ENCODE results near the gene DNAH14.

Gene DNAH14

GRCh38 chr1:225428068-225428880 lies 498.8 kb downstream of the DNAH14 start (continued):
- no peak for TF ChIP-seq IKZF3 (tag by site-specific recombination; IDR thresholded peaks at IDR 0.05)
- no peak for TF ChIP-seq ZNF280C (tag by site-specific recombination; IDR thresholded peaks at IDR 0.05)
- TF ChIP-seq ZFP41 (tag by site-specific recombination; IDR thresholded peaks at IDR 0.05; ENCODE audit: borderline replicate concordance) = no peak
- TF ChIP-seq, protein P1, sequence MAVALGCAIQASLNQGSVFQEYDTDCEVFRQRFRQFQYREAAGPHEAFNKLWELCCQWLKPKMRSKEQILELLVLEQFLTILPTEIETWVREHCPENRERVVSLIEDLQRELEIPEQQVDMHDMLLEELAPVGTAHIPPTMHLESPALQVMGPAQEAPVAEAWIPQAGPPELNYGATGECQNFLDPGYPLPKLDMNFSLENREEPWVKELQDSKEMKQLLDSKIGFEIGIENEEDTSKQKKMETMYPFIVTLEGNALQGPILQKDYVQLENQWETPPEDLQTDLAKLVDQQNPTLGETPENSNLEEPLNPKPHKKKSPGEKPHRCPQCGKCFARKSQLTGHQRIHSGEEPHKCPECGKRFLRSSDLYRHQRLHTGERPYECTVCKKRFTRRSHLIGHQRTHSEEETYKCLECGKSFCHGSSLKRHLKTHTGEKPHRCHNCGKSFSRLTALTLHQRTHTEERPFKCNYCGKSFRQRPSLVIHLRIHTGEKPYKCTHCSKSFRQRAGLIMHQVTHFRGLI (tag by site-specific recombination; IDR thresholded peaks at IDR 0.05) = 0 out of 2 replicates have a peak, but pooled peaks have one; percentile 29
- TF ChIP-seq, protein P2, sequence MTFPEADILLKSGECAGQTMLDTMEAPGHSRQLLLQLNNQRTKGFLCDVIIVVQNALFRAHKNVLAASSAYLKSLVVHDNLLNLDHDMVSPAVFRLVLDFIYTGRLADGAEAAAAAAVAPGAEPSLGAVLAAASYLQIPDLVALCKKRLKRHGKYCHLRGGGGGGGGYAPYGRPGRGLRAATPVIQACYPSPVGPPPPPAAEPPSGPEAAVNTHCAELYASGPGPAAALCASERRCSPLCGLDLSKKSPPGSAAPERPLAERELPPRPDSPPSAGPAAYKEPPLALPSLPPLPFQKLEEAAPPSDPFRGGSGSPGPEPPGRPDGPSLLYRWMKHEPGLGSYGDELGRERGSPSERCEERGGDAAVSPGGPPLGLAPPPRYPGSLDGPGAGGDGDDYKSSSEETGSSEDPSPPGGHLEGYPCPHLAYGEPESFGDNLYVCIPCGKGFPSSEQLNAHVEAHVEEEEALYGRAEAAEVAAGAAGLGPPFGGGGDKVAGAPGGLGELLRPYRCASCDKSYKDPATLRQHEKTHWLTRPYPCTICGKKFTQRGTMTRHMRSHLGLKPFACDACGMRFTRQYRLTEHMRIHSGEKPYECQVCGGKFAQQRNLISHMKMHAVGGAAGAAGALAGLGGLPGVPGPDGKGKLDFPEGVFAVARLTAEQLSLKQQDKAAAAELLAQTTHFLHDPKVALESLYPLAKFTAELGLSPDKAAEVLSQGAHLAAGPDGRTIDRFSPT (tag by site-specific recombination; IDR thresholded peaks at IDR 0.05) = peak; percentile 52; the same call in 1 of the 2 replicates
- peak; percentile 42; the same call in 1 of the 2 replicates for TF ChIP-seq SCRT2 (tag by site-specific recombination; IDR thresholded peaks at IDR 0.05)
- no peak; the same call in 1 of the 2 replicates for TF ChIP-seq BCL11B (tag by site-specific recombination; IDR thresholded peaks at IDR 0.05; ENCODE audit: low read depth)
- peak; percentile 97 for TF ChIP-seq ZBTB8A (tag by site-specific recombination; IDR thresholded peaks at IDR 0.05)
- TF ChIP-seq MYNN (tag by site-specific recombination; IDR thresholded peaks at IDR 0.05; ENCODE audit: borderline replicate concordance) = no peak
- TF ChIP-seq GFI1B (tag by site-specific recombination; IDR thresholded peaks at IDR 0.05) = peak; percentile 51; the same call in 1 of the 2 replicates
- TF ChIP-seq ZNF280D (tag by site-specific recombination; IDR thresholded peaks at IDR 0.05) = 0 out of 2 replicates have a peak, but pooled peaks have one; percentile 58
- 0 out of 2 replicates have a peak, but pooled peaks have one; percentile 7 for TF ChIP-seq ZNF391 (tag by site-specific recombination; IDR thresholded peaks at IDR 0.05; ENCODE audit: borderline replicate concordance, low read depth)
- peak; percentile 75; the same call in 1 of the 2 replicates for TF ChIP-seq ZNF610 (tag by site-specific recombination; IDR thresholded peaks at IDR 0.05; ENCODE audit: borderline replicate concordance)
- peak; percentile 34 for TF ChIP-seq PRDM6 (tag by site-specific recombination; IDR thresholded peaks at IDR 0.05)
- no peak for TF ChIP-seq AEBP2 (tag by site-specific recombination; IDR thresholded peaks at IDR 0.05; ENCODE audit: borderline replicate concordance)
- 0 out of 2 replicates have a peak, but pooled peaks have one; percentile 30 for TF ChIP-seq ZNF394 (tag by site-specific recombination; IDR thresholded peaks at IDR 0.05; ENCODE audit: borderline replicate concordance)
- peak; percentile 98 for TF ChIP-seq KLF8 (tag by site-specific recombination; IDR thresholded peaks at IDR 0.05)
- TF ChIP-seq INSM2 (tag by site-specific recombination; IDR thresholded peaks at IDR 0.05) = no peak
- TF ChIP-seq ZNF792 (tag by site-specific recombination; IDR thresholded peaks at IDR 0.05) = no peak
- TF ChIP-seq ZNF473 (tag by site-specific recombination; IDR thresholded peaks at IDR 0.05) = no peak
- TF ChIP-seq ZNF639 (tag by site-specific recombination; IDR thresholded peaks at IDR 0.05) = peak; percentile 82
